NCI-H2029 (cell line): ENCODE results near the gene ADGRG1.
A peak's percentile ranks its signal among the peaks of the same experiment; 100 is the strongest.

Experiments used
- DNase-seq: peaks from one replicate; lab custom pipeline; 2025; lab: John Stamatoyannopoulos, UW

ADGRG1 gene

DNA sequence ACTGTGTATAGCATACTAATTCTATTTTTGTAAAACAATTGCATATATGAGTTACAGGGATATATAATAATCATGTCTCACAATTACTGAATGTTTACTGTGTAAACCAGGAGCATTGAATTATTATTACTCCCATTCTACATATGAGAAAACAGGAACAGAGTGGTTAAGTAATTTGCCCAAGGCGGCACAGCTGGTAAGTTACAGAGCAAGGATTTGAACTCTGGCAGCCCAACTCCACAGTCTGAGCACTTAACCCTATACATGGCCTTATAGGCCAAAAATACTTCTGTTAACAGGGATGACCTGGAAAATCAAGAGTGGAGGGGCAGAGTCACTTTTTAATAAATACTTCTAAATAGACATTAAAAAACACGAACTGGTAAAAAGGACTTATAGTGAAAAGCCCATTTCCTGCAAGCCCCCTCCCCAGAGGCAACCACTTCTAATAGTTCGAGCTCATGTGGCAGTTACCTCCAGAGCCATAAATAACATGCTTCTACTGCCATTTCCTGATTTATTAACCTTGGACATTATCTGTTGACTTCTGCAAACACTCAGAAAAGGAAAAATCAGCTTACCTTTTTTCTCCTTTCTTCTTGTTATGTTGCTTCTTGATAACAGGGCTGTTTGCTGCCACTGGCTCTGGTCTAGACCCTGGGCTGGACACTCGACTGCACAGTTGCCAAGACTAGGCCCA, 22.1 kb upstream of the ADGRG1 start:
- DNase-seq = no peak

DNA sequence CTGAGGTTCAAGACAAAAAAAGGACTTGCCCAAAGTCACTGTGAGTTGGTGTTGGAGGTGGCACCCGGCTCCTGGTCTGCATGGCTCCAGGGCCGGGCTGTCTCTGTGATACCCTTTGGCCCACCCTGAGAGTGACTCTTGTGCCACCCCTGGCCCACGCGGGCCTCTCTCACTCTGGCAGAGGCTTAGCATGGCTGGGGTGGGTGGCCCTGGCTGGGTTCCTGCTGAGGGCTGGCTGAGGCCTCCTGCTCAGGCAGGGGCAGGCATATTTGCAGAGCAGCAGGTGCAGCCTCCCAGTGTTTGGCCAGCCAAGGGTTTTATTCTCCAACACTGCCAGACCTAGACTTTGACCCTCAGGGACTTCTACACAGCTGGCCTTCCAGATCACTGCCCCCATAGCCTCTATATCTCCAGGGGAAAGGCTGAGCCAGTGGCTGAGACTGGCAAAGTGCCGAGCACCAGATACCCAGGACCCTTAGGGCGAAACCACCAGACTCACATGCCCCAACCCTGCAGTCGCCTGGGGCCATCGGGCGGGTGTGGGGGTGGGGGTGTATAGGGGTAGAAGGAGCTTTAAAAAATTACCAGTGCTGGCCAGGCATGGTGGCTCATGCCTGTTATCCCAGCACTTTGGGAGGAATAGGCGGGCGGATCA, 21.5 kb upstream of the ADGRG1 start:
- DNase-seq = peak; percentile 9

DNA sequence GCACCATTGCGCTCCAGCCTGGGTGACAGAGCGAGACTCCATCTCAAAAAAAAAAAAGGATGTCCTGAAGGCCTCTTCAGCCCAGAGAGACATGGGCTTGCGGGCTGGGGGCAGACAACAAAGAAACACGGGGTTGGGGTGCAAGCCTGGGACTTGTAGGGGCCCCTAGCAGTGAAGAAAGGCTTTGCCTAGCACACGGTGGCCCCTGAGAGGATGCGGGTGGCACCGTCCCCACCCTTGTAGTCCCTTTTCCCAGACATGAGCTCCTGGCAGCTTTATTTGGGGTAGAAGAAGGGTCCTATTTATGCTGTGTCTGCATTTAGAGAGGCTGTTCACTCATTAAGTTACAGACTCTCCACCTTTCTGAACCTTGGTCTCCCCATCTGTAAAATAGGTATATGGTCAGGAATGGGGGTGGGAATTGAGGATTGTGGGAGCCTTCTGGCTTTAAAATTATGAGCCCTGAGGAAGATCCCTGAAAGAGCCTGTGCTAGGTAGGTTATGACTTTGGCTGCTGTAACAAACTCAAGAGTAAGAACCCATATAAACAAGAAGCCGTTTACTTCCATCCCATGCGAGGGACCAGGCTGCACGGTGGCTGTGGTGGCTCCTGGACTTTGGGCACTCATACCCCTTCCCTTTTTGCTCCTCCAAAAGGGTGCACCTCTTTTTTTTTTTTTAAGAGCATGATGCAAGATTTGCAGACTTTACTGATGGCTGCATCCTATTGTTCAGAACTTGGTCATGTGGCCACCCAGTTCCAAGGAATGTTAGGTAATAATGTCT, 20.6 kb upstream of the ADGRG1 start:
- DNase-seq = no peak

DNA sequence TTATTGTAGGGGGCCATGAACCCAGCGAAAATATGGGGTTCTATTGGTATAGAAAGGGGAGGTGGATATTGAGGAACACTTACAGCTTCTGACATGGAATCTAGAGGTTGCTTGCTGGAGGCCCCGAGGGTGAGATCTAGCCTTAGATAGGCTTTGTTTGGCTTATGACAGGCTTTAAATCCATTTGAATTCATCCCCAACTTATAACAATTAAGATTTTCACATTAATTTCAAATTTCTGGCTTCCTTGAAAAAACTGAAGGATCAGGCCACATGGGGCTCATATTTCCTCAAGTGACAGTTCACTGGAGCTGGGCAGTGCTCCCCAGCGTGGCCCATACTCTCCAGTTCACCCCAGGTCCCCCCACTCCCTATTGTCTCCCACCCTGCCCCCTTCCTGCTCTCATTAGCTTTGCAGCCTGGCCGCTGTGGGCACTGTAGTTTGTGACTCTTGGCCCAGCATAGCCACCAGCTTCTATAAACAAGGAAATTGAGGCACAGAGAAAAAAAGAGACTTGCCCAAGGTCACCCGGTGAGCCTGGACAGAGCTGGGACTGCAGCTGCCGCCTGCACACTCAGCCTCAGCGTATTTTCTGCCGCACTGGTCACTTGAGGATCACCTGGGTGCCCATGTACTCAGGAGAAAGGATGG, 19.8 kb upstream of the ADGRG1 start:
- no peak for DNase-seq

DNA sequence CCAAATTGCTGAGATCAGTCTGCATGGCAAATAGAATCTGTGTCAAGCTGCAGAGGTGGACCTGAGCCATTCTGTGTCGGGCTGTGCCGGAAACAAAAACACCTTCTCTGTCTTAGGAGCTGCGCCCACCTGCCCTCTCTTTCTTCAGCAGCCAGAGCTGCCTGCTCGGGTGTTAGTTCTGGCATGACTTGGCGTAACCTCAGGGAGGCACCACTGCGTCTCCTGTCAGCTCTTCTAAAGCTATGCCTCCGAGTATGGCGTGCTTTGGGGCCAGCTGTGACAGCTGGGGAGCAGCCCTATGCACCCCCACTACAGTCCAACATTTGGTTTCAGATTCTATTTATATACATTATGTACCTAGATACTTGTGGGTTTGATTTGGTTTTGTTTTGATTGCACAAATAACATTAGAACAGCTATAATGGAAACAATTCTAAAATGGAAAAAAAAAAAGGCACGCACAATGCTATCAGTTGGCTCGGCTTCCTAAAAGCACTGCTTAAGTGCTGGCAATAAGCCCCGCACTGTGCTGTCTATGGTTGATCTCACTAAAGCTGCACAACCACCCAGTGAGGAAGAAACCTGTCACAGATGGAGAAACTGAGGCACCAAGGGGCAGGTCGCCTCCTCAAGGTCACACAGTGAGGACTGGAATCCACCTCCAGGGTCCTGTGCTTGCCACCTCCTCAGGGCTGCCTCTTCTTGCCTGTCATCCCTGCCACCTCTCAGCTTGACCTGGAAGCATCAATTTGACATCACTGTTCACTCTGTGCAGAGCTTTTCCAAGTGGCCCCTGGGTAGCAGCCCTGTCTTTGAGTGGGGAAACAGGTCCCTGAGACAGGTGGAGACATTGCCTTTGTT, 18.7 kb upstream of the ADGRG1 start:
- peak; percentile 16 for DNase-seq

DNA sequence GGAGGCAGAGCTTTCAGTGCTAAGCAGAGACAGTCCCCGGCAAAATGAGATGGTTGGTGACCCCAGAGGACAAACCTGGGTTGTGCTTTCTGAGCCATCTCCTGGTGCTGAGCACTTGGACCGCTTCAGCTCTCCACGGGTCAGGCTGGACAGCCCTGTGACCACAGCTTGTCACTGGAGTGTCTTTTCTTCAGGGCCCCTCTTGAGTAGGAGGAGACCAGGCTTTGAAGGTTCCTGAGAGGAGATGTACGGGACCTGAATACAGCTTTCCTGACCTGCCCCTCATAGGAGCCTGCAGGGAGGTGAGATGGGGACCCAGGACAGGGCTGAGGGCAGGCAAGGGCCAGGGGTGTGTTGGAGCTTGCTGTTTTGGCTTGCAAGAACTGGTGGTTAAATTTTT, 17.8 kb upstream of the ADGRG1 start:
- DNase-seq = no peak

DNA sequence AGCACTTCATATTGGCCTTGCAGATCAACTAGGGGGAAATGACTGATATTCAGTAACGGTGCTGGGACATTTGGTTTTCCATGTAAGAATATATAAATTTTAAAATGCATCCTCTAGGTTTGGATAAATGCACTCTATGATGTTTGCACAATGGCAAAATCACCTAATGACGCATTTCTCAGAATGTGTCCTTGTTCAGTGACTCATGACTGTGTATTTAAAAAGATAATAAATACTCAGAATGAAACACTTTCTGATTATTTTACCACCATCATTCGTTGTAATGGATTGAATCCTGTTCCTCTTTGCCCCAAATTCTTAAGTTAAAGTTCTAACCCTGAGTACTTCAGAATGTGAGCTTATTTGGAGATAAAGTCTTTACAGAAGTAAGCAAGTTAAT, 17.2 kb upstream of the ADGRG1 start:
- DNase-seq = no peak

DNA sequence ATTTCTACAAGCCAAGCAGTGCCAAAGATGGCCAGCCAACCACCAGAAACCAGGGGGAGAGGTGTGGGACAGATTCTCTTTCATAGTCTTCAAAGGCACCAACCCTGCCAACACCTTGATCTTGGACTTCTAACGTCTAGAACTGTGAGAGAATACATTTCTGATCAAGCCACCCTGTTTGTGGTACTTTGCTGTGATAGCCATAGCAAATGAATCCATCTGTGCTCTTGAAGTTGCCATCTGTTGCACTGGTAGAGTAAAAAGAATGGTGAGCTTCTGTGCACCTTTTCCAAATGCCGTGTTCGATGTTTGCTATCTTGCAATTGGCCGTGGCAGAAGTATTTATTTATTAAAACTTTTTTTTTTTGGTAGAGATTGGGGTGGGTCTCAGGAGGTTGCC, 16.7 kb upstream of the ADGRG1 start:
- no peak for DNase-seq

DNA sequence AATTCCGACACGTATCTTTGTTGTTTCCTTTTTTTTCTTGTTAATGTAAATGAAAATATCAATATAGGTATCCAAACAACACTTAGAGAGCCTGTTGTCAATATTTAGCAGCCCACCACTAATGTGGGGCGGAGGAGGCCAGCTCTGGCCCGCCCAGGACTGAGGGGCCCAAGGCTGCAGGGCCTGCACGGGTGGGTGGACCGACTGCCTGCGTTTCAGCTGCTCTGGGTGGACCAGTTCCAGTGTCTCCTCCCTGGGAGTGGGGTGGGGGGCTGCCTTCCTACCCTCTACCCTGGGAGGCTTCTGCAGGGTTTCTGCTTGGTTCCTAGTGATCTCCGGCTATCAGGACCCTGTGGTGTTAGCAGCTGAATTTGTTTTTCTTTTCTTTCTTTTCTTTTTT, 15.9 kb upstream of the ADGRG1 start:
- DNase-seq = no peak

DNA sequence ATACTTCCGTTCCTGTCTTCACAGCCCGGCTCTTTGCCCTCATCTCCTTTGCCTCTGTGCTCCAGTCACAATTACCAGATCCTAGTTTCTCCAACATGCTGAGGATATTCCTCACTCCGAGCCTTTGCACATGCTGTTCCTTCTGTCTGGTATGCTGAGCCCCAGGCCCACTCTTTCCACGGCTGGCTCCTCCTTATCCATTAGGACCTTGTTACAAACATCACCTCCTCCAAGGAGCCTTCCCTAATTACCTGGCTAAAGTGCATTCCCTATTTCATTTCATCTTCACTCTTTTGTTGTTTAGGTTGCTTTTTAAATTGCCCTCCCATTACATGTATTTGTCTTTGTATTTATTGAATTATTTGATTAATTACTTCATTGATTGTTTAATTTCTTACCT, 14.9 kb upstream of the ADGRG1 start:
- no peak for DNase-seq

DNA sequence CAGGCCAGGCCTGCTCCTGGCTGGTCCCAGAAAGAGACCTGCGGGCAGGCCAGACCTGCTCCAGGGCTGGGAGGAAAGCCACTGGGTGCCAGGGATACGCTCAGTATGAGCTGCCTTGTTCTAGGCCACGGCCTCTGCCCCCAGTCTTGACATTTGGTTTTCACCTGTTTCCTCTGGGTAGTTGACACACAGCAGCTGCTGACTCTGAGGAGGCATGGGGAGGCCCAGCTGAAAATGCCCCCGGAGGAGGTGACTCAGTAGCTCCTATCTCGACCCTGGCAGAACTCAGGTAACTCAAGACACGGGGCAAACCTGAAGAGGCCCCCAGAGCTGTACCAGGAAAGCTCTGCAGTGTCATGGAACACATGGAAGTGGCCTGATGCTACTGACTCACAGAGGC, 13.9 kb upstream of the ADGRG1 start:
- DNase-seq = no peak

DNA sequence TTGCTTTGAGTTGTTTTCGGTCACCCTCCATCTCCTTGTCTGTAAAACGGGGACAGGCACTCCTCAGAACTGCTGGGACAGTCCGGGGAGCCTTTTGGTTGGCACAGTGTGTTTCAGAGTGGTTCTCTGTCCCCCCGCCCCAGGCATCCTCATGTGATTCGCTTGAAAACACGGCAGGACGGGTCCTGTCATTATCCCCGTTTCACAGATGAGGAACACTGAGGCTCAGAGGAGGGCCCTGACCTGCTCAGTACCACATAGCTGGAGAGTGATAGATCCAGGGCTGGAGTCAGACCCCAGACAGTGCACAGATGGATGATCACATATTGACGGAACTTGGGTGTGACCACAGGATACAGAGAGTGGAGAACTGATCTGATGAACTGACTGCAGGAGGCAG, 13.5 kb upstream of the ADGRG1 start:
- no peak for DNase-seq

DNA sequence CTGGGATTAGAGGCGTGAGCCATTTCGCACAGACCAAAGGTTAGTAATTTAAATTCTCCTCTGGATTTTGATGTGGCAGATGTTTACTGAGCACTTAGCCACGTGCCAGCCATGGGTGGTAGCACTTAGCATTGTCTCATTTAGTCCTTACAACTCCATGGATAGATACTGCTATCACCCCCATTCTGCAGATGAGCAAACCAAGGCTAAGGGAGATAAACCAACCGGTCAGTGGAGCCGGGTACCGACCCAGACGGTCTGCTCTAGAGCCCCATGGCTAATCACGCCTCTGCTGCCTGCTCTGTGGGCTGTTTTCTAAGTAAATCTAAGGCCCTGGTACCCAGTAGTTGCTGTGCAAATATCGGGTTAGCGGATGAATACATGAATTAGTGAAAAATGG, 12.6 kb upstream of the ADGRG1 start:
- DNase-seq = no peak

DNA sequence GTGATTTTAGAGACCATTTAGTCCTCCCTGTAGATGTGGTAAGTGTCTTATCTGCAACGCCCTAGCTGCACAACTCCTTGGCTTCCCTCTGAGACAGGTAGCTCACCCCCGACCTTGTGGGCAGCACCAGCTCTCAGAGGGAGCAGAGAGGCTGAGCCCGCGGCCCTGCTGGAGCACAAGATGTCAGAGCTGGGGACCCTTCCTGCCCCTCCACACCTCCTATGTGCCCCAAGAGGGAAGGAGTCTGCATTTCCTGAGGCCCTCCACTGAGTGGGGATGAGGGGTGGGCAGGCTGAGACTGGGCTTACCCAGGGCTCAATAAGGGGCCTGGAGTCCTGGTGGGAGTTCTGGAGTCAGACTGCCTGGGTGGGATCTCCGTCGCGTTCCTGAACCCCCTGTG, 12.2 kb upstream of the ADGRG1 start:
- no peak for DNase-seq

DNA sequence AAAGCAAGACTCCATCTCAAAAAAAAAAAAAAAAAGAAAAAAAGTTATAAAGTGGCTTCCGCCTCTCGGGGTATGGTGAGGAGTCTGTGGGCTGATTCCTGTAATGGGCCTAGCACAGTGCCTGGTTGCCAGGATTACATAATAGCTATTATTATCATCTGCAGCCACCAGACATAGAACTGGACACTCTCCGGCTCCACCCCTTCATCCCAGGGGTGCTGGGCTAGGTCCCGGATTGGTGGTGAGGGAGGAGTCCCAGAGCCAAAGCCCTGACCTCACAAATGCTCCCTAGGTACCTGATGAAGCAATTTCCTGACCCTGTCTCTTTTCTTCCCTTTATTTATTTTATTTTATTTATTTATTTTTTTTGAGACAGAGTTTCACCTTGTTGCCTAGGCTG, 11.6 kb upstream of the ADGRG1 start:
- DNase-seq = no peak

DNA sequence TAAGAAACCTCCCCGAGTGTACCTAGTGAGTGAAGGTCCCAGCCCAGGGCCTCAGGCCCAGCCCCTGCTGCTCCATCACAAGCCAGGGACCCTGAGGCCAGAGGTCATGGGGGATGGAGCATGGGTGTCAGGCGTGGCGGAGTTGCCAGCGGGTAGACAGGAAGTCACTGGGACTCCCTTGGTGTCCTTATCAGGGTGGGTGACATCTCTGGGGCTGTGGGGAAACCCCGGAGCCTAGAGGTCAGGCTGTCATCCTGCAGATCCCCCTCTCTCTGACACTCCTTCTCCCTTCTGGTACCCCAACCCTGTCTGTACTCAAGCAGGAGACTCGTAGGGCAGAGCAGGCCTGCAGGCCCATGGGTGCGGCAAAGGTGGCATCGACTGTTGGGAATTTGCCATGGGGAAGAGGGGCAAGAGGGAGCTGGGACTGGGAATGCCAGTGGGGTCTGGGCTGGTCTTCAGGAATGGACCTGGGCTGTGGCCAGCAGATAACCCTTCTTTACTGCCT, 10.8 kb upstream of the ADGRG1 start:
- no peak for DNase-seq

DNA sequence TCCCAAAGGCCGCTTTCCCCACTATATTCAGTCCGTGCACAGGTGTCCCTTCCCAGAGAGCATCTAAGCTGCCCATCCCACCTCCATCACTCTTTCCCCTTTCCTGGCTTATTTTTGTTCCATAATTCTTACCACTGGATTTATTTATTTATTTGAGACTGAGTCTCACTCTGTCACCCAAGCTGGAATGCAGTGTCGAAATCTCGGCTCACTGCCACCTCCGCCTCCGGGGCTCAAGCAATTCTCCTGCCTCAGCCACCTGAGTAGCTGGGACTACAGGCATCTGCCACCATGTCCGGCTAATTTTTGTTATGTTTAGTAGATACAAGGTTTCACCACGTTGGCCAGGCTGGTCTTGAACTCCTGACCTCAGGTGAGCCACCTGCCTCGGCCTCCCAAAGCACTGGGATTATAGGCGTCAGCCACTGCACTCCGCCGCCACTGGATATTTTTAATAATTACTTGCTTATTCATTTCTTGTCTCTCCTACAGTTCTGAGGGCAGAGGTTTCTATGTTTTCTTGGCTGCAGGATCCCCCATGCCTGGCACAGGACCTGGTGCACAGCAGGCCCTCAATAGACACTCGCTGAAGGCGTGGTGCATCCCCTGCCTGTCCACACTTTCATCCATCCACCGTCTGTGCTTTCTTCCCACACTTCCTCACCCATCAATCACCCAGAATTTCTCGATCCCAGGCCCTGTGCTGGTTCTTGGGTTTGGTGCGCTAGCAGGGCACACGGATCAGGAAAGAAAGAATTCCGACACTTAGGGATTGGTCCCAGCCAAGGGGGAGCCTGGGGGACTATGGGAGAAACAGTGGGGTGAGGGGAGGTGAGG, 9.9 kb upstream of the ADGRG1 start:
- no peak for DNase-seq

DNA sequence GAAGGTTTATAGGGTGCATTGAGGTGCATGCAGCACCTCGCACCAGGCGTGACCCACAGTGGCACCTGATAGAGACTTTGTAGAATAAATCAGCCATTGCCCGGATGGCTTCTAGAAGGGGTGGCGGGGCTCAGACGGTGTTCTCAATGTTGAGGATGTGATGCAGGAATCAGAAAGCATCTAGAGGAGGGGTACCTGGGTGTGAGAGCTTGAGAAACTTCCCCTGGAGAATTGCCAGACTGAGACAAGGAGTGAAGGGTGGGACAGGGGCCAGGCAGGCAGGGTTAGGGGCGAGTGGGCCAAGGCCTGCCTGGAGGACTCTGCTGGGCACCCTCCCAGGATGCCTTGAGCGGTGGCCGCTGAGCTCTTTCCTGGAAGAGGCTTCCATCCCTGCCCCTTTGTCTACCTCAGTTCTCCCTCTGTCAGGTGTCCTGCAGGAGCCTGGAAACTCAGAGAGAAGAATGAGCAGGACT, 9.3 kb upstream of the ADGRG1 start:
- DNase-seq = no peak

DNA sequence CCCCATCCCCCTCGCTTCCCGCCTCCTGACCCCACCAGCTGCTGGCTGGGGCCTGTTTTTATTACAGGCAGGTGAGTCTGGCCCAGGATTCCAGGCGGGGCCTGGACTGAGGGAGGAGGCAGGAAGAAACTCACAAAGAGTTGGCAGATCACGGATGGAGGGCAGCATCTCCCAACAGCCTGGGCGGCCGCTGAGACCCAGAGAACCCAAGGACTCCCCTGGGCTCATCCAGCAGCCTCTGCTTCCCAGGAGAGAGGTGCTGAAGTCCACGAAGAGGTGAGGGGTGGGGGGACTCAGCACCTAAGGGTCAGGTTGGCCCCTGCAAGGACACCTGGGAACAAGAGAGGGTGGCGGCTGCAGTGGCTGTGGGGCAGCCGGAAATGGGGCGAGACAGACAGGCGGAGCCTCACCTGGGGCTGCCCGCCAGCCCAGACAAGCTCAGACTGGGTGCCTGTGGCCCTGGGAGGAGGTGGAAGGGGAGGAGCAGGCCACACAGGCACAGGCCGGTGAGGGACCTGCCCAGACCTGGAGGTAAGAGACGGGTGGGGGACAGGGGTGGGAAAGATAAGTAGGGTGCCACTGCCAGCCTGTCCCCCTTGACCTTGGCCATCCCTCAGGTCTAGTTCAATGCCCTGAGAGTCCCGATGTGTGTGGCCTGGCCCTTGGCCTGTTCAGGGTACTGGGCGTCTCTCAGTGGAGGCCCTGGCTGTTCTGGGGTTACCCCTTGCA, 8.7 kb upstream of the ADGRG1 start:
- peak; percentile 68 for DNase-seq
